ENCODE measurements around the gene UBL3. TPM values are rescaled to one million over a fixed set of nuclear protein-coding genes. Genes with fewer than 3 reads are reported as not detected.

The UBL3 gene
- total RNA-seq, 1 donor from 2014 or later, result 23.6 TPM

DNA sequence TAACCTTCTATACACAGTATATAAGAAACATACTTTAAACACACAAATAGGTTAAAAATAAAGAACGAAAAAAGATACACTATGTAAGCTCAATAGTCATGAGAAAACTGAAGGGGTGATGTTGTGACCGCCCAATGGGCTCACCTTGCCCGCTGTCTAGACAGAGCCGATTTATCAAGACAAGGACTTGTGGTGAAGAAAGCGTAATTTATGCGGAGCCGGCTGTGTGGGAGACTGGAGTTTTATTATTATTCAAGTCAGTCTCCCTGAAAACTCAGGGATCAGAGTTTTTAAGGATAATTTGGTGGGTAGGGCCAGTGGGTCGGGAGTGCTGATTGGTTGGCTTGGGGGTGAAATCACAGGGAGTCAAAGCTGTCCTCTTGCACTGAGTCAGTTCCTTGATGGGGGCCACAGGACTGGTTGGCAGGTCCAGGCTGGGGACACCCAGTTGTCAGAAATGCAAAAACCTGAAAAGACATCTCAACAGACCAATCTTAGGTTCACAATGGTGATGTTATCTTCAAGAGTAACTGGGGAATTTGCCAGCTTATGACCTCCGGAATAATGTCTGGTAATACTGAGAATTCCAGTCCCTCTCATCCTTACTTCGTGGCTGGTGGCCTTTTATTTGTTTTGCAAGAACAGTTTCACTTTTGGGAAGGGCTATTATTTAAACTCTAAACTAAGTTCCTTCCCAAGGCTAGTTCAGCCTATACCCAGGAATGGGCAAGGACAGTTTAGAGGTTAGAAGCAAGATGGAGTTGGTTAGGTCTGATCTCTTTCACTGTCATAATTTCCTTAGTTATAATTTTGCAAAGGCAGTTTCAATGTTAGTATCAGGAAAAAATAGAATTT lies 96.6 kb downstream of the UBL3 start:
- no peaks in the 10 kb centered on the region for H3K9me3 Mint-ChIP-seq
- TF ChIP-seq CTCF (IDR thresholded peaks at IDR 0.05; ENCODE audit: unreplicated experiment), result no peak
- H3K4me1 Mint-ChIP-seq, result peaks cover 4% of the 10 kb centered on the region
- no peak overlapping the region for H3K4me3 Mint-ChIP-seq
- no peaks in the 10 kb centered on the region for H3K36me3 Mint-ChIP-seq
- no peaks in the 10 kb centered on the region for H3K27me3 Mint-ChIP-seq (ENCODE audit: low read depth)
- no peak overlapping the region for H3K27ac Mint-ChIP-seq
- no peak for DNase-seq (ENCODE audit: low spot score in 2 of 2, unreplicated experiment in 2 of 2)

DNA sequence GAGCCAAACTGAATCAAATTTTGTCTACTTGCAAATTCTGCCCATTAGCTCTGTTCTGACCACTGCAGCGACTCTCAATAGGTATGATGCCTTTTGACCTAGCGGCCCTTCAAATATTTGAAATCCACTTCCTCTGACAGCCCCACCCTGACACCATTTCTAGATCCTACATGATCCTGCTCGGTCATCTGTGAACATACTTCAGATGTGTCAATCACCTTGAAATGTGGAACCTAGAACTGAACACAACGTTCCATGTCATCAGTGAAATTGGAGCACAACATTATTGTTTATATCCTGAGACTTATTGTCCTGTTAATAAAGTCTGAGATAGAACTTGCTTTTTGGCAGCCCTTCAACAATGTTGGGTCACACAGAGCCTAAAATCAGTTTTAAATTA lies 98.2 kb downstream of the UBL3 start:
- H3K27me3 Mint-ChIP-seq (ENCODE audit: low read depth), result no peaks in the 10 kb centered on the region
- H3K9me3 Mint-ChIP-seq, result no peaks in the 10 kb centered on the region
- no peak overlapping the region for H3K4me3 Mint-ChIP-seq
- TF ChIP-seq CTCF (IDR thresholded peaks at IDR 0.05; ENCODE audit: unreplicated experiment), result no peak
- H3K4me1 Mint-ChIP-seq, result peaks cover 4% of the 10 kb centered on the region
- H3K27ac Mint-ChIP-seq, result no peak overlapping the region
- no peak for DNase-seq (ENCODE audit: low spot score in 2 of 2, unreplicated experiment in 2 of 2)
- no peaks in the 10 kb centered on the region for H3K36me3 Mint-ChIP-seq

GRCh38 chr13:29750183-29750530 lies 100.3 kb downstream of the UBL3 start:
- no peak for TF ChIP-seq CTCF (IDR thresholded peaks at IDR 0.05; ENCODE audit: unreplicated experiment)
- no peak for DNase-seq (ENCODE audit: low spot score in 2 of 2, unreplicated experiment in 2 of 2)
- H3K27me3 Mint-ChIP-seq (ENCODE audit: low read depth), result peaks cover 4% of the 10 kb centered on the region
- H3K9me3 Mint-ChIP-seq, result no peaks in the 10 kb centered on the region
- H3K4me1 Mint-ChIP-seq, result peaks cover 4% of the 10 kb centered on the region
- no peak overlapping the region for H3K27ac Mint-ChIP-seq
- no peak overlapping the region for H3K4me3 Mint-ChIP-seq
- no peaks in the 10 kb centered on the region for H3K36me3 Mint-ChIP-seq

- peaks cover 7% of the 10 kb centered on the region for H3K27me3 Mint-ChIP-seq (ENCODE audit: low read depth)
- H3K4me3 Mint-ChIP-seq, result no peak overlapping the region
- H3K4me1 Mint-ChIP-seq, result peaks cover 4% of the 10 kb centered on the region
- no peak for DNase-seq (ENCODE audit: low spot score in 2 of 2, unreplicated experiment in 2 of 2)
- TF ChIP-seq CTCF (IDR thresholded peaks at IDR 0.05; ENCODE audit: unreplicated experiment), result no peak
- H3K9me3 Mint-ChIP-seq, result no peaks in the 10 kb centered on the region
- H3K36me3 Mint-ChIP-seq, result no peaks in the 10 kb centered on the region
- H3K27ac Mint-ChIP-seq, result no peak overlapping the region
These were observed 100.8 kb downstream of the UBL3 start for GRCh38 chr13:29749401-29750182.

GRCh38 chr13:29748097-29748496 lies 102.3 kb downstream of the UBL3 start:
- H3K4me3 Mint-ChIP-seq, result no peak overlapping the region
- H3K9me3 Mint-ChIP-seq, result no peaks in the 10 kb centered on the region
- no peaks in the 10 kb centered on the region for H3K36me3 Mint-ChIP-seq
- TF ChIP-seq CTCF (IDR thresholded peaks at IDR 0.05; ENCODE audit: unreplicated experiment), result no peak
- peaks cover 9% of the 10 kb centered on the region for H3K4me1 Mint-ChIP-seq
- peaks cover 9% of the 10 kb centered on the region for H3K27me3 Mint-ChIP-seq (ENCODE audit: low read depth)
- DNase-seq (ENCODE audit: low spot score in 2 of 2, unreplicated experiment in 2 of 2), result no peak
- H3K27ac Mint-ChIP-seq, result no peak overlapping the region
